ENCODE measurements around the gene EIF3F. TPM values are rescaled to one million over a fixed set of nuclear protein-coding genes. Genes with fewer than 3 reads are reported as not detected.

EIF3F gene
- total and polyA plus RNA-seq, 10 of the 15 experiments (the other 5 are each of a cell fraction or from before 2014, with no cell fraction given) = 81.3 to 461 (median 213) TPM

GRCh38 chr11:8047382-8047781 lies 60.2 kb downstream of the EIF3F start:
- intact Hi-C loops (cut with micrococcal nuclease; ENCODE audit: unreplicated experiment) = no loop called here
- Histone ChIP-seq H3K9ac (ENCODE audit: control insufficient read depth, insufficient read depth, low read length) (no peak overlapping the region), H3K27me3 (replicated peaks in 1 of 2; ENCODE audit: control insufficient read depth in 2 of 2, insufficient read depth in 2 of 2, low read length in 1 of 2) (peaks cover 0 to 3% of the 10 kb centered on the region in 2 experiments; a peak in 1 of 4 replicates), H4K20me1 (ENCODE audit: control insufficient read depth, insufficient read depth) (no peaks in the 10 kb centered on the region), H3K4me2 (ENCODE audit: control insufficient read depth, insufficient read depth) (no peak overlapping the region), H3K27ac (ENCODE audit: control insufficient read depth, insufficient read depth) (no peak overlapping the region), H3K9me3 (replicated peaks; ENCODE audit: control insufficient read depth, insufficient read depth, low read length) (no peaks in the 10 kb centered on the region), H3K79me2 (ENCODE audit: control insufficient read depth, insufficient read depth, low read length) (no peaks in the 10 kb centered on the region), H2AFZ (ENCODE audit: control insufficient read depth, low read depth, low read length) (no peak overlapping the region), H3K36me3 (ENCODE audit: control insufficient read depth in 2 of 2, insufficient read depth in 2 of 2, low read length in 1 of 2) (no peaks in the 10 kb centered on the region), H3K4me1 (ENCODE audit: control insufficient read depth, insufficient read depth, low read length) (no peaks in the 10 kb centered on the region), H3K4me3 (no peak overlapping the region)
- ChIA-PET RAD21 (ENCODE audit: unreplicated experiment) (no interaction called here), CTCF (interaction anchor here (1.0 to 5.0 kb wide), 2 partner anchors 14 to 52 kb away, joined by 4 to 27 read pairs; no protein-coding TSS in a partner anchor), POLR2A (no interaction called here), SMC1A (ENCODE audit: uncharacterized antibody, unreplicated experiment) (interaction anchor here (1.2 kb wide), 1 partner anchor 11 kb away, joined by 3 read pairs; no protein-coding TSS in a partner anchor)
- DNase-seq (ENCODE audit: low read depth, low spot score) (no peak), FAIRE-seq (no peak), ATAC-seq (no peak)
- in situ Hi-C loops (cut with MboI) = no loop called here
- BruUV-seq (replicated peaks) = no TSS peak
- 0% methylated on average over 3 of the region's 3 CpGs for WGBS (ENCODE audit: insufficient coverage, insufficient replicate concordance, low lambda C conversion rate, missing lambda C conversion rate)
- TF ChIP-seq KAT2A (conservative IDR thresholded peaks at IDR 0.05; ENCODE audit: control insufficient read depth, low read depth, low read length) = no peak
- no peak for TF ChIP-seq BMI1 (IDR thresholded peaks at IDR 0.05; ENCODE audit: borderline replicate concordance)
- no peak for TF ChIP-seq EP300 (IDR thresholded peaks at IDR 0.05; ENCODE audit: borderline replicate concordance in 1 of 2, control insufficient read depth in 1 of 2, low read depth in 2 of 2, low read length in 2 of 2)
- TF ChIP-seq CBX5 (IDR thresholded peaks at IDR 0.05; ENCODE audit: low read depth) = no peak
- TF ChIP-seq ZNF207 (IDR thresholded peaks at IDR 0.05; ENCODE audit: borderline replicate concordance) = no peak
- no peak for TF ChIP-seq JUND (IDR thresholded peaks at IDR 0.05; ENCODE audit: low read depth, low read length)
- no peak for TF ChIP-seq ZBTB4 (CRISPR knock-in tag; IDR thresholded peaks at IDR 0.05)
- no peak for TF ChIP-seq FOXK2 (IDR thresholded peaks at IDR 0.05)
- no peak for TF ChIP-seq SMAD5 (IDR thresholded peaks at IDR 0.05; ENCODE audit: low read depth)
